MM.1S (cell line): ENCODE measurements around the gene CHPF.
A peak's percentile ranks its signal among the peaks of the same experiment; 100 is the strongest.

Experiments
- DNase-seq: peaks from one replicate; pipeline ENCODE4 v3.0.0-alpha.2; 2015
- H2AFZ ChIP-seq: fragments of 300-600 bp; sonication (generic); 2 replicates; pipeline ENCODE4 v1.6.0; 2016; ENCODE audit warnings: antibody characterized with exemption, low read length
- H3F3A ChIP-seq: fragments of 300-600 bp; sonication (generic); 2 replicates; pipeline ENCODE4 v1.6.1; 2016; ENCODE audit warnings: mild to moderate bottlenecking, antibody characterized with exemption, low read length, moderate library complexity, mixed read lengths; ENCODE audit not compliant: insufficient read depth
- H3K27ac ChIP-seq: fragments of 300-600 bp; sonication (generic); 2 replicates; pipeline ENCODE4 v1.5.1; 2016; ENCODE audit warnings: mild to moderate bottlenecking, low read length
- H3K27me3 ChIP-seq: fragments of 300-600 bp; sonication (generic); replicated peaks from 2 replicates; pipeline ENCODE4 v1.6.0; 2016; ENCODE audit warnings: low read length; ENCODE audit not compliant: insufficient read depth
- H3K36me3 ChIP-seq: fragments of 300-600 bp; sonication (generic); replicated peaks from 2 replicates; pipeline ENCODE4 v1.6.1; 2016; ENCODE audit warnings: mild to moderate bottlenecking, low read length, mixed read lengths; ENCODE audit not compliant: insufficient read depth
- H3K4me1 ChIP-seq: fragments of 300-600 bp; sonication (generic); 2 replicates; pipeline ENCODE4 v1.6.1; 2016; ENCODE audit warnings: low read length, mixed read lengths
- H3K4me2 ChIP-seq: fragments of 300-600 bp; sonication (generic); 2 replicates; pipeline ENCODE4 v1.6.0; 2016; ENCODE audit warnings: low read depth, low read length
- H3K4me3 ChIP-seq: fragments of 300-600 bp; sonication (generic); 2 replicates; pipeline ENCODE4 v1.5.1; 2016; ENCODE audit warnings: low read length, mixed read lengths
- H3K79me2 ChIP-seq: fragments of 300-600 bp; sonication (generic); 2 replicates; pipeline ENCODE4 v1.6.1; 2016; ENCODE audit warnings: mixed run types, low read length, mixed read lengths
- H3K9ac ChIP-seq: fragments of 300-600 bp; sonication (generic); 2 replicates; pipeline ENCODE4 v1.6.1; 2016; ENCODE audit warnings: low read length, mixed read lengths
- H3K9me2 ChIP-seq: fragments of 300-600 bp; sonication (generic); replicated peaks from 2 replicates; pipeline ENCODE4 v1.6.1; 2016; ENCODE audit warnings: mild to moderate bottlenecking, low read length, mixed read lengths; ENCODE audit not compliant: insufficient read depth
- H3K9me3 ChIP-seq: fragments of 300-600 bp; sonication (generic); replicated peaks from 2 replicates; pipeline ENCODE4 v1.6.1; 2016; ENCODE audit warnings: mild to moderate bottlenecking, low read length, mixed read lengths; ENCODE audit not compliant: insufficient read depth
- H4K20me1 ChIP-seq: fragments of 300-600 bp; sonication (generic); 2 replicates; pipeline ENCODE4 v1.6.1; 2016; ENCODE audit warnings: mild to moderate bottlenecking, low read length, moderate library complexity, mixed read lengths; ENCODE audit not compliant: insufficient read depth
- EZH2 ChIP-seq: fragments of 300-600 bp; sonication (generic); optimal IDR thresholded peaks from 2 replicates; pipeline ENCODE3; 2017; ENCODE audit warnings: low read depth, mild to moderate bottlenecking, antibody characterized with exemption, low read length, mixed read lengths
- EZH2phosphoT487 ChIP-seq: fragments of 300-600 bp; sonication (generic); IDR thresholded peaks from 2 replicates; pipeline ENCODE4 v1.6.1; 2018; ENCODE audit warnings: antibody characterized with exemption, low read length
- TF ChIP-seq, protein P1 (sequence below): fragments of 300-600 bp; sonication (generic); IDR thresholded peaks from 2 replicates; pipeline ENCODE4 v1.5.1; 2016; ENCODE audit warnings: antibody characterized with exemption, low read length, mixed read lengths

Gene CHPF

GRCh38 chr2:219495531-219496122 lies 48.0 kb downstream of the CHPF start:
- Histone ChIP-seq H3K4me2 (no peak overlapping the region), H3K79me2 (peaks cover 13% of the 10 kb centered on the region), H3K9ac (no peak overlapping the region)

GRCh38 chr2:219494952-219495530 lies 48.6 kb downstream of the CHPF start:
- no peak overlapping the region for H3K27ac ChIP-seq
- no peak overlapping the region for H2AFZ ChIP-seq
- H3K79me2 ChIP-seq = peaks cover 12% of the 10 kb centered on the region
- TF ChIP-seq, protein P1, sequence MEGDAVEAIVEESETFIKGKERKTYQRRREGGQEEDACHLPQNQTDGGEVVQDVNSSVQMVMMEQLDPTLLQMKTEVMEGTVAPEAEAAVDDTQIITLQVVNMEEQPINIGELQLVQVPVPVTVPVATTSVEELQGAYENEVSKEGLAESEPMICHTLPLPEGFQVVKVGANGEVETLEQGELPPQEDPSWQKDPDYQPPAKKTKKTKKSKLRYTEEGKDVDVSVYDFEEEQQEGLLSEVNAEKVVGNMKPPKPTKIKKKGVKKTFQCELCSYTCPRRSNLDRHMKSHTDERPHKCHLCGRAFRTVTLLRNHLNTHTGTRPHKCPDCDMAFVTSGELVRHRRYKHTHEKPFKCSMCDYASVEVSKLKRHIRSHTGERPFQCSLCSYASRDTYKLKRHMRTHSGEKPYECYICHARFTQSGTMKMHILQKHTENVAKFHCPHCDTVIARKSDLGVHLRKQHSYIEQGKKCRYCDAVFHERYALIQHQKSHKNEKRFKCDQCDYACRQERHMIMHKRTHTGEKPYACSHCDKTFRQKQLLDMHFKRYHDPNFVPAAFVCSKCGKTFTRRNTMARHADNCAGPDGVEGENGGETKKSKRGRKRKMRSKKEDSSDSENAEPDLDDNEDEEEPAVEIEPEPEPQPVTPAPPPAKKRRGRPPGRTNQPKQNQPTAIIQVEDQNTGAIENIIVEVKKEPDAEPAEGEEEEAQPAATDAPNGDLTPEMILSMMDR = no peak
- no peak for TF ChIP-seq EZH2phosphoT487
- no peak for TF ChIP-seq EZH2
- no peaks in the 10 kb centered on the region for H3K9me3 ChIP-seq
- H4K20me1 ChIP-seq = no peaks in the 10 kb centered on the region
- no peak overlapping the region for H3K9ac ChIP-seq
- DNase-seq = no peak
- no peaks in the 10 kb centered on the region for H3F3A ChIP-seq
- peaks cover 74% of the 10 kb centered on the region for H3K27me3 ChIP-seq
- H3K36me3 ChIP-seq = no peaks in the 10 kb centered on the region
- H3K4me1 ChIP-seq = peaks cover 7% of the 10 kb centered on the region
- H3K4me3 ChIP-seq = no peak overlapping the region
- H3K4me2 ChIP-seq = no peak overlapping the region
- H3K9me2 ChIP-seq = no peaks in the 10 kb centered on the region

More at GRCh38 chr2:219495531-219496122, 48.0 kb downstream of the CHPF start:
- H3K36me3 ChIP-seq = no peaks in the 10 kb centered on the region
- no peaks in the 10 kb centered on the region for H3K9me2 ChIP-seq
- no peaks in the 10 kb centered on the region for H3K9me3 ChIP-seq
- H3K4me3 ChIP-seq = no peak overlapping the region
- no peaks in the 10 kb centered on the region for H3F3A ChIP-seq
- no peak overlapping the region for H3K27ac ChIP-seq
- H3K27me3 ChIP-seq = peaks cover 68% of the 10 kb centered on the region
- H4K20me1 ChIP-seq = no peaks in the 10 kb centered on the region
- peak; percentile 19 for DNase-seq
- no peak overlapping the region for H2AFZ ChIP-seq
- TF ChIP-seq, protein P1 = peak; percentile 55
- TF ChIP-seq EZH2 = no peak
- H3K4me1 ChIP-seq = peaks cover 11% of the 10 kb centered on the region

GRCh38 chr2:219493086-219493485 lies 50.5 kb downstream of the CHPF start:
- Histone ChIP-seq H3K9me2 (no peaks in the 10 kb centered on the region), H3K9ac (no peak overlapping the region), H3K4me3 (no peak overlapping the region), H3K79me2 (no peaks in the 10 kb centered on the region), H3K27me3 (peaks cover 93% of the 10 kb centered on the region), H3K36me3 (no peaks in the 10 kb centered on the region), H3K27ac (no peak overlapping the region), H3K4me1 (no peaks in the 10 kb centered on the region), H3K4me2 (no peak overlapping the region), H3K9me3 (no peaks in the 10 kb centered on the region), H3F3A (no peaks in the 10 kb centered on the region), H4K20me1 (no peaks in the 10 kb centered on the region), H2AFZ (no peak overlapping the region)
- DNase-seq = no peak
- TF ChIP-seq, protein P1 = no peak
- no peak for TF ChIP-seq EZH2
- no peak for TF ChIP-seq EZH2phosphoT487
